HG02970 (cell line): ENCODE data around the gene TACR1.
"Not testable (repeated sequence)": the region's sequence is repeated elsewhere in the genome, so short reads cannot be mapped to it uniquely, and the experiment has no call there.

Experiments used
- ATAC-seq: cut with Tn5 transposase; IDR thresholded peaks from one replicate; pipeline ENCODE4 v1.9.1; 2021; ENCODE audit warnings: mild to moderate bottlenecking, moderate library complexity, moderate number of reproducible peaks; ENCODE audit not compliant: unreplicated experiment, low FRiP score

Gene TACR1

DNA sequence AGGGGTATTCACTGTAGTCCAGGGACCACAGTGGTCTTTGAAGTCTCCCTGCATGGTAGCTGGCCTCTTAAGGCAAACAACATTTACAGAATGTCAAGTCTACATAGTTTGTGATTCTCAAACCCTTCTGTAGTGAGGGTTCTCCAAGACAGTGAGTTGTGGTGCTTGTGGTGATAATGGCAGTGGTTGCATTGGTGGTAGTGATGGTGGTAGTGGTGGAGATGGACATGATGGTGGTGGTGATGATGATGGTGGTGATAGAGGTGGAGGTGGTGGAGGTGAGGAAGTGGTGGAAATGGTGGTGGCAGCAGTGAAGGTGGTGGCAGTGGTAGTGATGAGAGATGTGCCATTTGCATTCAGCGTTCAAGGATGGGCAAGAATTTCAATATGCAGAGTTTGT is 104.9 kb downstream of the TACR1 start:
- ATAC-seq: no peak

DNA sequence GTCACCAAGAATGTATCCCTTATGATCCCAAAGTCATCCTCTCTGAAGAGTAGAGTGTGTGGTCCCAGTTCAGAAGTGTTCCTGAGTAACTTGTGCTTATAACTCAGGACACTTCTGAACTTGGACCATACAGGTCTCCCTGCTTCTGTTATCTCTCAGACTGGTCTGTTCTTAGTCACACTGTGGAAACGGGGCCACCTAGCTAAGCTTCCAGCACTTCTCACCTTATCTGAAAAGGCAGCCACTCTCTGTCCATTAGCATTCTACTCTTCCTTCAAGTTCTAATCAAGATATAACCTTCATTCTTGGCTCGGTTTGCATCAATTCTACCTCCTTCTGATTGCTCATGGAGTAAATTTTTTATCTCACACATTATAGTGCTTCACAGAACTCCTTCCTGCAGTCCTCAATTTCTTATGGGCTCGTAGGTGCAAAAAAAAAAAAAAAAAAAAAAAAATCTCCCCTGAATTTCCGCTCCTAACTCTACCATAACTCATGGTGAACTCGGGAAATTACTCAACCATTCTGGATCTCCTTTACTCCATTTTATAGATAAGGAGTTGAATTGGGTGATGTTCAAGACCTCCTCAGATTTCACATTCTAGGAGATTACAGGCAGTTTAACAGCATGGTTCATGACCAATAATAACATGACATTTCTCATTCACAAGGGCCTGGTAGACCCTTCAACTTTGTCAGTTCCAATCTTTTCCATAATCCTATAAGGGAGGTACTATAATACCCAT is 108.4 kb downstream of the TACR1 start:
- ATAC-seq: no peak

DNA sequence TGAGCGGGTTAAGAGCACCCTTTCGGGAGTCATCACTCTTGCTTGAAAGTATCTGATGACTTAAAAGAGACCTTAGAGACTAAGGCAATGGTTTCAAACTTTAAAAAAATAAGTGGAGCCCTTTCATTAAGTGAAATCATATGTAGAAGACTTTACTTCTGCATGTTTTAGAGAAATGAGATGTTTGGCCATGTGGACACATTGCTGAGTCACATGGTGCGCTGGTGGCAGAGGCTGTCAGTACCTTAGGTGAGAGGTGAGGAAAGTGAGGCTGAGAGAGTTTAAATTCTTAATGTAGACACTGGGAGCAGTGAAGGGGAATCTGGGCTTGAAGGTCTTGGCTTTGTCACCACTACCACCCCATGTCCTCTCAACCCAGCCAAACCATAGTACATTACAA is 109.8 kb downstream of the TACR1 start:
- no peak for ATAC-seq

DNA sequence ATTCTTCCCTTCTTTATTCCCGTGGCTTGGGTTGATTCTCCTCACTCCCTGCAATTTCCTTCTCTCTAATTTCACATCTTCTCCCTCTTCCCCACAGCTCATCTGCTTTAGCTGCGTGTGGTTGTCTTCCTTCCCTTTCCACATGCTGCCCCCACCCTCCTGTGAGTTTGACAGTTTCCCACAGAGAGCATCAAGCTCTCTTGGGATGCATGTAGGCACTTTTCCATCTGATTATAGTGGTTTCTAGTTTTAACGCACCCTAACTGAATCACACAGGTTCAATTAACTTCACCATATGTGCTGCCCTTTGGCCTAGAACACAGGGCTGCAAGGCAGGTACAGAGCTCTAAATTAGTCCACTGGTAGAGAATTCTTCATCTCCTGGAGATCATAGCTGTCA is 110.5 kb downstream of the TACR1 start:
- ATAC-seq: no peak

DNA sequence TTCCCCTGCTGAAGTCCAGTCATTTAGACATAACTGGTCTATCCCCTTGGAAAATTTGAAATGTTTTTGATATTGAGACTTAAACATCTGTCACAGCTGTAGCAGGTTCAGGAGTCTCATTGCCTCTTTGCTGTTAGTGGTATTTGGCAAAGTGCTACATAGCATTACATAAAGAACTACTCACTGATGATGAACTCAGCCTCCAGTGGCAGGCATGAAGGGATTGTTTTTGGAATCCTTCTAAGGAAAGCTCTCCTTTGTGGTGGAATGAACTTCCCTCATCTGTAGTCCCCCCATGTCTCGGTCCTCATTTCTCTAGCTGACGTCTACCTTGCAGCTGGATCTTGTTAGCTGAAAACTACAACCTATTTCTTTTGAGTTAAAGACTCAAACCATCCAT is 111.6 kb downstream of the TACR1 start:
- ATAC-seq: no peak

DNA sequence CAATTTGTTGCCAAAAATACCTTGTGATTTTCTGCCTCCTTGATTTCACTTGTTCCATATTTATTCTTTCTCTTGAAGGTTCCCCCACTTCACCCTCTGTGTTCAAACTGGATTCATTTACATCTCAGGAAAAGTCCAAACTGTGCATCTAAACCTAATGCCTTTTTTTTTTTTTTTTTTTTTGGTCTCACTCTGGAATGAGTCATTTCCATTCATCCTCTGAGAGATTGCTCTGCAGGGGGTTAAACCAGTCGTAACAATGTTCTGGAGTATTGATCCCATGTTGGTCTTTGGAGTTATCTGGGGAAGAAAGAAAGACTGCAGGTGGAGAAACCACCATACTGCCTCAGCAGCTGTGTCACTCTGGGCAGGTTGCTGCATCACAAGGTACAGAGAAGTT is 119.7 kb downstream of the TACR1 start:
- no peak for ATAC-seq

DNA sequence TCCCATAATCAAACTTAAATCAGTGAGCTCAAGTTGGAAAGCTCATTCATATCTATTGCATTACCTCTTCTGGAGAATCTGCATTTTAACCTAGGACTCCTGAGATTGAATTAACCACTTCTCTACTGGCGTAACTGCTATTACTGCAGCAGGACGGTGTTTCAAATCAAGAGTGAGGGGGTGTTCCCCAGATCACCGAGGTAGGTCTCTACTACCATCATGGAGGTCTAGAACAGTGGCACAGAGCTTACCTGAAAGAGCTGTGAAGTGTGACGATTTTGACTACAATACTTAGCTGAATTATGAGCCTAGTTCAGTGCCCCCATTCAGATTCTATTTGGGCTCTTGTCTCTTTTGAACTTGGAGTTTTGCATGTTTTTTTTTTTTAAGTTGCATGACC is 121.4 kb downstream of the TACR1 start:
- no peak for ATAC-seq

DNA sequence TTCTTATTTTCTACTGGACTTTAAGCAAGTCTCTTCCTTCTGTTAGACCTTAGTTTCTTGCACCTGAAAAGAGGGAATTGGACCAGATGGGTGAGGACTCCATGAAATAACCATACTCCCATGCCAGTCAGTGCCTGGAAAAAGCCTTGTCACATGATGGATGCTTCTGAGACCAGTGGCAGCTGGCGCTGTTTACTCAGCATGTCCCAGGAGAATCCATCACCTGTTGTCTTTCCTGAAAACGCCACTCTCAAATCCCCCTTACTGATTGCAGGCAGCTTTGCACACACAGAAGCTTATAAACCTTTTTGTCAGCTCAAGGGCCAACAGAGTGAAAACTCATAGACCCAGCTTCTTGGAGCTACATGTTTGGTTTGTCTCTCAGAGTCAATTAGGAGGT is 123.2 kb downstream of the TACR1 start:
- no peak for ATAC-seq

DNA sequence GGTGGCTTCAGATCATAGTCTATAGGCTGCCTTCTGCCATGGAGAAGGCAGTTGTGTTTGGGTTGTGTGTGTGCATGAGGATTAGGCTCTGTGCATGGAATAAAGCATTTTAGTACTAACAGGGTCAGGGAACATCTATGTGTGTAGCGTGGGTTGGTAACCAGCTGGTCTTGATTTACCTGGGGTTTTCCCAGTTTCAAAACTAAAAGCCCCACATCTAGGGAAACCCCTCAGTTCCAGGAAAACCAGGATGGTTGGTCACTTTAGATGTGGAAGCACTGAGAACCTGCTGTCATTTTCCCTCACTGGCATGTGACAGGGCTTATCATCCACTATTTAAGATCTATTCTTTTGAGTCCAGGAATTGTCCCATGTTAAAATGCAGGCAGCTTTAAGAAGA is 124.6 kb downstream of the TACR1 start:
- ATAC-seq: no peak

DNA sequence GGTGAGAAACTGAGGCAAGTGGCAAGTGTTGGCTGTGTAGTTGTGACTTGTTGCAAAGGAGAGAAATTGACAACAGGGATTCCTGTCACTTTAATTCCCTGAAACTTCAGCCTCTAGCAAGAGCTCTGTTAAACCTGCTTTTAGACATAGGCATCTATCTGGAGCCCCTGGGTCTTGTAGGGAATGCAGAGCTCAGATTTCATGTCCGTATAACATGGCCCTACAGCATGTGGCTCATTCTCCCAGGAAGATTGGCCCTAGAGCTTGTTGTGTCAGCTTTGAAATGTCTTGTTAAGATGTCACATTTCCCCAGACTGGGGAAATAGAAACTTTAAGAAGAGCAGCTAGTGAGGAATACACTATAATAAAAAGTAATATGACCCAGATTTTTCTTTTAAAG is 125.1 kb downstream of the TACR1 start:
- ATAC-seq: no peak

DNA sequence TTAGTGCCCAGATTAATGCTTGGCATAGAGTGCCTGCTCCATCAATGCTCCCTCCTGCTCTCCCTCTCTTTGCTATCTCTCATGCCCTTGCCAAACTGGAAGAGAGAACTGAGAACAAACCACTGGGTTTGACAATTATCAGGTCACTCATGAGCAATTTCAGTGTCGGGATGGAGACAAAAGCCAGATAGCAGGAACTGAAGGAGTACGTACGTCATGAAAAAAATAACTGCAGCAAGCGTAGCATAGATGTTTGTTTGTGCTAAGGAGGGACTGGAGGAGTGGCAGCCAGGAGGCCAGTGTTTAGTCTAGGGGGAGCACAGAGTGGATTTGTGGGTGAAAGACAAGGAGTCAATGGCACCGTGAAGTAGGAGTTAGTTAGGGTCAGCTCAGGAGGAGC is 127.6 kb downstream of the TACR1 start:
- ATAC-seq: no peak

DNA sequence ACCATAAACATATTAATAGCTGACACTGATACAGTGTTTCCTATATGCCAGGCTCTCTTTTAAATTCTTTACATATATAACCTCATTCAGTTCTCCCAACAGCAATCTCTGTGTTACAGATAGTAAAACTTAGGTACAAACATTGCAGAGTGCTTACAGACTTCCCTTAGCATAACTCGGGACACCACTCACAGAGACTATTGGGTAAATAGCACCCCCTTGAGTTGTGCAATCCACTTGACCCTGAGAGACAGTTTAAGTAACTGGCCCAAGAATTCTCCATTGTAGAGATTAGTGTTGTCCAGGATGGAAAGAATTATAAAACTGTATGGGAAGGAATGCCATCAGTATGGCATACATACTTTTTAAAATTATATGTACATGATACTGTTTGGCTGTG is 130.8 kb downstream of the TACR1 start:
- ATAC-seq: no peak

DNA sequence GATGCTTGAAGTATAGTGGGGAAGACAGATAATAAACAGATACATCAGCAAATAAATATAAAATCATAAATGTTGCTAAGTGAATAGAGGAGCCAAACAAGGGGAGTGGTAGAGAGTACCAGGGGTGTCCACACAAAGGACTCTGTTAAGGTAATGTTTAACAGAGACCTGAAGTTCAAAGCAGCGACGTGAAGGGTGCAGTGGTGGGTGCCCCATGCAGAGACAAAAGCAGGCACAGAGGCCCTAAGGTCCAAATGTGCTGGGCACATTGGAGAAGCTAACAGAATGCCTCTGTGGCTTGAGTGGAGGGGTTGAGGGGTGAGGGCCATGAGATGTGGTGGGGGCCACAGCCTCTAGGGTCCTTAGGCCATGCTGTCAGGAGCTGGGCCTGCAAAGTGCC is 131.8 kb downstream of the TACR1 start:
- no peak for ATAC-seq

DNA sequence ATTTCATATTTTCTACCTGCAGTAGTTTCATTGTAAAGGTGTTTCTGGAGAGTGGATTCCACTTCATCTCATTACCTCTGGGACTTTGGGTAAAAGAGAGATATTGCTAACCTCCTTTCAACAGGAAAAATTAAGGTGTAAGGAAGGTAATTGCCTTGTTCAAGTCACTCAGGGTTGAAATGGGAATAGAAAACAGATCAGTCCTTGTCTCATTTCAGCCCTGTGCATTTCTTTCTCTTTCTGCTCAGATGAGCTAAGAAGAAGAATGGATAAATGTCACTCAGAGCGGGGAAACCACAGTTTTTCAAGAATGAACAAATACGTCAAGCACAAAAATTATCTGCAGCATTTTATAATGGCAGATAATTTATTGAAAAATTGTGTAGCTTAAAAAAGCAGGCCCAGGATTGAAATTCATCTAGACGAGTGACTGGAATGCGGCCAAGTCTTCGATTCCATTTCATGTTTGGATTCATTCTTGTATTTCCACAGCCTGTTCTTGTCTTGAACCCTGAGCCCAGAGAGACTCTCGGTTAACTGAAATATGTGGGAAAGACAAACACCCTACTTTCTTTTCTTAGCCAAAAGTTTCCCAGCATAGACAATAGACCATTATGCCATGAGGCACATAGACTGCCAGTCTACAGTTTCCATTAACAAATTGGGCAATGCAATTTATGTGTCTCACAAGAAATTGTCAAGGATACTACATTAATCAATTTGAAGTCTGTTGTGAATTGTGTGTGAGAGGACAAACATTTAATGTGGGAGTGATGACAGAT is 133.0 kb downstream of the TACR1 start:
- no peak for ATAC-seq

DNA sequence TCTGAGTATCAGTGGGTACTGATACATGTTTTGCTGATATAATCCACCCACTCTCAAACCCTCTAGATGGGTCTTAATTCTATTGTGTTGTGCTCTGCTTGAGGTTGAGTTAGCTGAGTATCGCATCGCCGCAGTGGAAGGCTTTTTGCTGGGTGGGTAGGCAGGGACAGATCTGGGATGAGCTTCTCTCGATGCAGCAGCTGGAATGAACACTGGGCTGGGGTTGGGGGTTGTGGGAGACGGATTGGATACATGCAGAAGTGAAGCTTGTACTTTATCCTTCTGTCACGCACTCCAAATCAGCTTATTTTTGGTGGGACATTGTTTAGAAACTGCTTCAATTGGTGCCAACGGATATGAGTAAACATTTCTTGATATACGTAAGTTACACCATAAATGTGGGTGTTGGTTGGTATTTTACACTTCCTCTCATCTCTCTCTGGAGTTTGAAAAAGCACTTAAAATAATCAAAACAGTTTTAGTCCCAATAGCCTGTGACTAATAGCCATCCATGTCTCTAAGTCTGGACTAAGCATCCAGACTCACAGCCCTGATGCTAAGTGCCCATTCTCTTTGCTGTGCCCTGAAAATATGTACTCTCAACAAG is 133.8 kb downstream of the TACR1 start:
- no peak for ATAC-seq

DNA sequence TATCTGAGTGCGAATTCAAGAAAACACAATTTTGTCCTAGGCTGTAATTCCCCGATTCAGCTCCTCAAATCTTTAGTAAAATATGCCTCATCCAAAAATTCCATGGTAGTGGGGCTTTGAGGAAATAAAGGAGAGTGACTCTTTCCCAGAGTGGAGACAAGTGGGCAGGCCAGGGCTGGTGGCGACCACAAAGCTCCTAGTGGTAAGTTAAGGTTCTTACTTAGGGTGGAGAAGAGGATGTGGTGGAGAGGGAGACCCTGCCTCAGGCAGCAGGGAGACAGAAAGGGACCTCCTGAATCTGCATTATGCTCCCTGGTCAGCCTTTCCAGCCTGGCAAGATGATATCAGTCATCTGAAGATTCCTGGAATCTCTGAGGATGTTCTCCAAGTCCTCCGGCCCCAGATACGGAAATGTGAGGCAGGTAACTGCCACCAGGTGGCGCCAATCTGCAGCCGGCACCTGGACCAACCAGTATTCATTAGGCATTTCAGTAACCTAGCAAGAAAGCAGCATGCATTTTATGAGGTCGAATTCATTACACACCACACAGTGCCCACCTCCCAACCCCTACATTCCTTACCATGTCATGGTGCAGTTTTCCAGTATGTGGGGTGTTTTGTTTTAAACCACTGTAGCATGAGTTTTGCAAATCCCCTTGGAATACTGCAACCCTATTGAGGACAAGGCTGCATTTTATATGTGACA is 134.5 kb downstream of the TACR1 start:
- ATAC-seq: no peak

DNA sequence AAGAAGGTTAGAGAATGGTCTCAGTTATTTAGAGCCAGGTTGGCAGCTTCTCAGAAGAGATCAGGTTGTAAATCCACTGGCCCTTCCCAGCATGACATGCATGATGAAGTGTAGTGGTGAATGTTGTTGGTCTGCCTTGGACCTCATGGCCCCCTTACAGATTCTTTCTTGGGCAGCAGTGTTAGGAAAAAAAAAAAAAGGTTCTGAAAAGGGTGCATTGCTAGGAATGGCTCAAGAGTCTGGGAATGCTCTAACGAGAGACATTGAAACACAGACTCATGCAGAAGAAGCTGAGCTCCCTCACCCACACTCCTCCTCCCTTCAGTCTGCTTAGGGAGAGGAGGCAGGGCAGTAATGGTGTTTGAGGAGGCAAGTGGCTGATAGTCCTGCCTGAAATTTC is 135.4 kb downstream of the TACR1 start:
- ATAC-seq: no peak

DNA sequence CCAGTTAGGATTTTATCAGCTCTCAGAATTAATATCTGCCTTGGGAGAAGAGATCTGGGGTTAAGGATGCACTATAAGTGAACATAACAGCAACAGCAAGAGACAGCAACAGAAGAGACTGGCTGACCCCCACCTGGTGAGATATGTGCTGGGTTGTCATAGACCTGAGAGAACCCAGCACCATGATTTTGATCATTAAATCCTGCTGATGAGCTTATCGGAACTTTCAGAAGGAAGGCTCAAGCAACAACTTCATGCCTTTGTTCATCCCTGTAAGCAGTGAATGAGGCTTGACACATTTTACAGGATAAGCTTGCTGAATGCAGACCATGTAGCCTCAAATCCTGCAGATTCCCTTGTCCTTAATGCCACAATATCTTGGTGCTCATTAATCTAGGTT is 140.9 kb downstream of the TACR1 start:
- ATAC-seq: no peak

DNA sequence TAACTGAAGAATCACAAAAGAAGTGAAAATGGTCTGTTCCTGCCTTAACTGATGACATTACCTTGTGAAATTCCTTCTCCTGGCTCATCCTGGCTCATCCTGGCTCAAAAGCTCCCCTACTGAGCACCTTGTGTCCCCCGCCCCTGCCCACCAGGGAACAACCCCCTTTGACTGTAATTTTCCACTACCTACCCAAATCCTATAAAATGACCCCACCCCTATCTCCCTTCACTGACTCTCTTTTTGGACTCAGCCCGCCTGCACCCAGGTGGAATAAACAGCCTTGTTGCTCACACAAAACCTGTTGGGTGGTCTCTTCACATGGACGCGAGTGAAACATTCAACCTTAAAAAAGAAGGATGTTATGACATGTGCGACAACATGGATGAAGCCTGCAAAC is 142.2 kb downstream of the TACR1 start:
- not testable (repeated sequence) for ATAC-seq

DNA sequence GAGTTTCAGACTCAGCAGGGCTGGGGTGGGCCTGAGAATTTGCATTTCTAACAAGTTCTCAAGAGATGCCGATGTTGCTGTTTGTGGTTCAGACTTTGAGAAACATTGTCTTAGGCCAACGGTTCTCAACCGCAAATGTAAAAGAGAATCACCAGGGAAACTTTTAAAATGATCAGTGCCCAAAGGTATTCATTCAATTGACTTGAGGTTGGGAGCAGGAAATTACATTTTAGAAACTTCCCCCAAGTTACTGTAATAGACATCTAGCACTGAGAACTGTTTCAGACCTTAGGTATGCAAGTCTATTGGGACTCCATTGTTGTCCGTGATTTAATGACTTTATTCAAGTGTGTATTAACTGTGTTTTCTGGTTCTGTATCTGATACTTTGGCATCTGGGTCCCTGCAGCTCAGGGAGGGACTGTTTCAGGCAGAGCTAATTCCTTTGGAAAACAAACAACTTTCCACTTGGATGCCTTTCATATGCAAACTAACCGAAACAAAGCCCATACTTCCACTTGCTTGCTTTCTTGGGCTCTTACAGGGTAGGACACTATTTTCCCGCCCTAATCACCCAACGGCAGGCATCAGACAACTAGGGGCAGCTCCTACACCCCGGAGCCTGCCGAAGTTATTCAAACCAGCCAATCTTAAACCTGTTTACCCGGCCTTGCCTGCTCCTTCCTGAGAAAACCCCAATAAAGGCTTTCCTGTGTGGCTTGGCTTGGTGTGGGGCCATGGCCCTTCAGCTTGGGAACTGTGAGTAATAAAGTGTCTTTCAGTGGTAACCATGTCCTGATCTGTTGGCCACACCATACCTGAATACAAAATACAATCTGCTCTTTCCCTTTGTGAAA is 143.3 kb downstream of the TACR1 start:
- no peak for ATAC-seq
